HG02623 (cell line): ENCODE data around the gene B9D1.

Experiments used
- ATAC-seq: cut with Tn5 transposase; IDR thresholded peaks from one replicate; pipeline ENCODE4 v1.9.1; 2021; ENCODE audit warnings: moderate library complexity; ENCODE audit not compliant: unreplicated experiment

Gene B9D1

GRCh38 chr17:19305256-19305655, 57.3 kb downstream of the B9D1 start:
- no peak for ATAC-seq

- ATAC-seq: no peak
These were observed 57.8 kb downstream of the B9D1 start for GRCh38 chr17:19304751-19305150.

- no peak for ATAC-seq
These were observed 58.3 kb downstream of the B9D1 start for GRCh38 chr17:19304209-19304608.

- no peak for ATAC-seq
These were observed 59.2 kb downstream of the B9D1 start for GRCh38 chr17:19303367-19303776.

- ATAC-seq: no peak
These were observed 59.7 kb downstream of the B9D1 start for GRCh38 chr17:19302791-19303331.

- ATAC-seq: no peak
These were observed 60.5 kb downstream of the B9D1 start for GRCh38 chr17:19301973-19302372.

GRCh38 chr17:19301274-19301951, 61.1 kb downstream of the B9D1 start:
- no peak for ATAC-seq

GRCh38 chr17:19299866-19300265, 62.7 kb downstream of the B9D1 start:
- no peak for ATAC-seq

- no peak for ATAC-seq
These were observed 63.2 kb downstream of the B9D1 start for GRCh38 chr17:19299214-19299747.

GRCh38 chr17:19298569-19299213, 63.8 kb downstream of the B9D1 start:
- ATAC-seq: no peak

- no peak for ATAC-seq
These were observed 65.4 kb downstream of the B9D1 start for GRCh38 chr17:19296786-19297778.

GRCh38 chr17:19295473-19296135, 66.9 kb downstream of the B9D1 start:
- ATAC-seq: no peak

GRCh38 chr17:19294443-19294842, 68.1 kb downstream of the B9D1 start:
- ATAC-seq: no peak
